Esophagus squamous epithelium (tissue), 4 donors: Measurements from ENCODE around the gene CETN1.

Source experiments
- CTCF ChIP-seq, 6 experiments: fragments of 450-650 bp in 4 of 6; fragments of 200-600 bp in 2 of 6; sonication (generic) in 2 of 6; IDR thresholded peaks; one replicate each; pipeline ENCODE4 v1.5.1; 2016 to 2019; ENCODE audit warnings: antibody characterized with exemption in 6 of 6, mild to moderate bottlenecking in 4 of 6, moderate library complexity in 4 of 6
- POLR2A ChIP-seq, 4 donors: fragments of 450-650 bp; IDR thresholded peaks; one replicate each; pipeline ENCODE4 v1.6.1; 2017; ENCODE audit warnings: antibody characterized with exemption in 4 of 4, mild to moderate bottlenecking in 4 of 4, moderate library complexity in 3 of 4

DNA sequence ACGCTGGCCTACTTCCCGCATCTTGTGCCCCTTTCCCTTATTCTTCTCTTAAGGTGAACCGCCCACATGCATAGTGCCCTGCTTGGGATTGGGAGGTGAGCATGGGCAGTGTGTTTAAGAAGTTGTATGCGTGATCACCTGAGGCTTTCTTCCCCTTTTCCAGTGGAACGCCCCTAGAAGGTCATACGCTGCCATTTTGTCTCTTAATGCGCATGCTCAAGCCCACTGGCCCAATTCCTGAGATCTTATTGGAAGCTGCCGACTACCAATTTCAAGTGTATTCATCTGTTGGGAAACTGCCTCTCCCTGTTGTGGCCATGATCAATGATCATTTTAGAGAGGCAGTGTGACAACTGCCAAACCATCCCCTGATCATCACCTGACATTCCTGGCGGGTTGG, 3.3 kb upstream of the CETN1 start:
- no peak for TF ChIP-seq CTCF (IDR thresholded peaks at IDR 0.05)
- TF ChIP-seq POLR2A (IDR thresholded peaks at IDR 0.05), result no peak
